ENCODE results near the gene FOXA2. TPM values are rescaled to one million over a fixed set of nuclear protein-coding genes. Genes with fewer than 3 reads are reported as not detected.

The FOXA2 gene
- total and polyA plus RNA-seq, 2 of the 13 experiments (the other 11 are each of a cell fraction or from before 2014, with no cell fraction given) = 8.8 to 12.2 TPM

GRCh38 chr20:22535483-22535882 is 48.9 kb downstream of the FOXA2 start (continued):
- TF ChIP-seq ZNF280D (CRISPR knock-in tag; IDR thresholded peaks at IDR 0.05) (no peak), JUNB (CRISPR knock-in tag; IDR thresholded peaks at IDR 0.05; ENCODE audit: borderline replicate concordance) (no peak), ZFP1 (CRISPR knock-in tag; IDR thresholded peaks at IDR 0.05) (no peak), HDAC6 (IDR thresholded peaks at IDR 0.05; ENCODE audit: low read depth, low read length) (no peak), ARNT2 (CRISPR knock-in tag; IDR thresholded peaks at IDR 0.05; ENCODE audit: low read depth) (no peak), ZNF709 (CRISPR knock-in tag; IDR thresholded peaks at IDR 0.05) (no peak), ATRX (CRISPR knock-in tag; IDR thresholded peaks at IDR 0.05; ENCODE audit: borderline replicate concordance) (no peak), DPF2 (CRISPR knock-in tag; IDR thresholded peaks at IDR 0.05; ENCODE audit: borderline replicate concordance, low read depth) (no peak), ZNF670 (CRISPR knock-in tag; IDR thresholded peaks at IDR 0.05; ENCODE audit: borderline replicate concordance) (no peak), ZNF263 (CRISPR knock-in tag; IDR thresholded peaks at IDR 0.05) (no peak), ZNF546 (CRISPR knock-in tag; conservative IDR thresholded peaks at IDR 0.05) (no peak), PRPF4 (IDR thresholded peaks at IDR 0.05; ENCODE audit: low read depth, low read length, poor library complexity, severe bottlenecking) (peak; percentile 38), FOXJ3 (CRISPR knock-in tag; IDR thresholded peaks at IDR 0.05; ENCODE audit: borderline replicate concordance) (no peak), HIC2 (CRISPR knock-in tag; IDR thresholded peaks at IDR 0.05; ENCODE audit: low read depth) (no peak), TBP (CRISPR knock-in tag; IDR thresholded peaks at IDR 0.05) (no peak), MYC (CRISPR knock-in tag; IDR thresholded peaks at IDR 0.05; ENCODE audit: borderline replicate concordance) (no peak), ZNF550 (CRISPR knock-in tag; IDR thresholded peaks at IDR 0.05; ENCODE audit: borderline replicate concordance) (no peak), E2F1 (CRISPR knock-in tag; IDR thresholded peaks at IDR 0.05) (no peak), ZGPAT (CRISPR knock-in tag; IDR thresholded peaks at IDR 0.05) (no peak), DRAP1 (CRISPR knock-in tag; IDR thresholded peaks at IDR 0.05) (no peak), ZNF350 (CRISPR knock-in tag; IDR thresholded peaks at IDR 0.05; ENCODE audit: borderline replicate concordance, low read depth) (no peak), FIP1L1 (IDR thresholded peaks at IDR 0.05; ENCODE audit: borderline replicate concordance, insufficient read depth, low read depth, low read length) (no peak), ZNF776 (CRISPR knock-in tag; IDR thresholded peaks at IDR 0.05) (0 out of 2 replicates have a peak, but pooled peaks have one; percentile 35), ZFP41 (CRISPR knock-in tag; IDR thresholded peaks at IDR 0.05; ENCODE audit: borderline replicate concordance) (no peak)
